RPMI8226 (cell line): ENCODE data around the gene RFNG.
A peak's percentile ranks its signal among the peaks of the same experiment; 100 is the strongest.
"Not testable (repeated sequence)": the region's sequence is repeated elsewhere in the genome, so short reads cannot be mapped to it uniquely, and the experiment has no call there.

Experiments
- DNase-seq: peaks from one replicate; pipeline ENCODE4 v3.0.0-alpha.2; 2015

The RFNG gene

DNA sequence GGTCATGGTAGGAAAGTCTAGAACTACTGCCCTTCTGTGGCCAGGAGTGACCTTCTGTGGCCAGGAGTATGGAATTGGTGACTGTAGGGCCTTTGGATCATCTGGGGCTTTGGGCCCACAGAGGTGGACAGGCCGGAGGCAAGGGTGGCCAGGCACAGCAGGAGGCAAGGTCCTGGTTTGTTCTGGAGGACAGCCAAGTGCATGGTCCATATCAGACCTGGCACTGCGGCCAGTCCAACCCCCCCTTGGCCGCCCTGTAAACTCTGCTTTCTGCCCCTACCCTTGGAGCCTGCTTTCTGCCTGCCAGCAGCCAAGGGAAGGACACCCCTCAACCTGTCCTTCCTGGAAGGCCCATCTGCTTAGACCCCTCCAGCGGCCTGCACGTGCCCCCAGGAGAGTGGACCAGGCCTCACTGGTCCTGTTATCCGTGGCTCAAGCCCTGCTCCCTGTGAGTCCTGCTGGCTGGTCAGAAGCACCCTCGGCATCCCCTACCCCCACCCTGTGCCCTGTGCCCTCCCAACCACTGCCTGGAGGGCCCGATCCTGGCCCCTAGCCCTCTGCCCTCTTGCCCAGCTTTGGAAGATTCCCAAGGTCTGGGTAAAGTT is 11.8 kb downstream of the RFNG start:
- no peak for DNase-seq

DNA sequence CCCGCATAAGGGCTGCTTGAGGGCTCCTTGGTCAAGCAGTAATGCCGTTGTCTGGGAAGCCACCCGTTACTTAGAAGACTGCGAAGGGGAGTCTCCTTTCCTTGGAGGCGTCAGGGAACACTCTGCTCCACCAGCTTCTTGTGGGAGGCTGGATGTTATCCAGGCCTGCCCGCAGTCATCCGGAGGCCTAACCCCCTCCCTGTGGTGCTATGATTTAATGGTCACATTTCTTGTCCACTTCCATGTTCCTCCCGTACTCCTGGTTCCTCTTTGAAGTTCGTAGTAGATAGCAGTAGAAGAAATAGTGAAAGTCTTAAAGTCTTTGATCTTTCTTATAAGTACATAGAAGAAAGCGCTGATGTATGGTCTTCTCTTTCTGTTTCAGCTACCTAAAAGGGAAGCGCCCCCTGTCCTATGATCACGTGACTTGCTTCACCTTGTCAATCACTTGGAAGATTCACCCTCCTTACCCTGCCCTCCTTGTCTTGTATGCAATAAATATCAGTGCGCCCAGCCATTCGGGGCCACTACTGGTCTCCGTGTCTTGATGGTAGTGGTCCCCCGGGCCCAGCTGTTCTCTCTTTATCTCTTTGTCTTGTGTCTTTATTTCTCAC is 12.7 kb downstream of the RFNG start:
- not testable (repeated sequence) for DNase-seq

DNA sequence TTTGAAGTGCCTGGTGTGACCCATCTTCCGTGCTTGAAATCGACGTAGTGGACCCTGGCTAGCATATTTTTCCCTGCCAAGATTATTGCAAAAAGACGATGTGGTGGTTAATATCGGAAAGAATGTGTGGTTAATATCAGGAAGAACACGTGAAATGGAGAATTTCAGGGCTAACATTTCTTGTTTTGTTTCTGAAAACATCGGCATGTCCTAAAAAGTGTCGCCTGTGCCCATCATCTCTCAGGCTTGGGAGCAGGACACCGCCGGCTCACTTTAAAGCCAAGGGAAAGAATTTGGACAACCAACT is 13.8 kb downstream of the RFNG start:
- no peak for DNase-seq

DNA sequence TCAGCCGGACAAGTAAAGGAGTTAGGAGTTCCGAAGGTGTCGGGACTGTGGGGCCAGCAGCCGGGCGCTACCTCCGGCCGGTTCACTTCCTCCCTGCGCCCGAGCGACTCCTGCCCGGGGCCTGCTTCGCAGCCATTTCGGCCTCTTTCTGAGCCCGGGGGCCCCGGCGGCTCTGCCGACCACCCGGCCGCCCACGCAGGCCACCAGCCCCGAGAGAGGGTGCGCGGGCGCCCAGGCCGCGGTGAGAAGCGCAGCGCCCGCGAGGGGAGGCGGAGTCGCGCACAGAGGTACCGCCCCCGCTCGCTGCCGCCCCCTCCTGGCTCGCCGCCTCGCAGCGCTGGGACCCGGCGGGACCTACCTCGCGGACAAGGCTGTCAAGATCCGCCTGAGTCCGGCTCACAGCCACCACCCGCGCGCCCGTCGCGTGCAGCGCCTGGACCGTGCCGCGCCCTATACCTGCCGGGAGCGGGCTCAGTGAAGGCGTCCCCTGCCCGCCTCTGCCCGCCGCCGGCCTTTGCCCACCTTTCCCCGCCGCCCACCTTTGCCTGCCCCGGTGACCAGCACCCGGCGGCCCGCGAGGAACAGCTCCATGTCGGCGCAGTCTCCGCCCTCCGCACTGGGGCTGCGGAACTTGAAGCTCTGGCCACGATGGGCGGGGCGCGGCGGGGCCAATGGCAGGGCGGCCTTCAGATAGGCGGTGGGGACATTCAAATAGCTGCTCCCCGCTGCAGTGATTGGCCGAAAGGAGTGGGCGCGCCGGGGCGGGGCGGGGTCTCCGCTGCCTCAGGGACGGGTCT is 14.3 kb downstream of the RFNG start, which contains the start of gene DCXR:
Gene DCXR (minus strand): TSS at position 606 of the 797 bp plus-strand sequence. CDS start 15 bp downstream, at position 591.
- peak; percentile 97 for DNase-seq

DNA sequence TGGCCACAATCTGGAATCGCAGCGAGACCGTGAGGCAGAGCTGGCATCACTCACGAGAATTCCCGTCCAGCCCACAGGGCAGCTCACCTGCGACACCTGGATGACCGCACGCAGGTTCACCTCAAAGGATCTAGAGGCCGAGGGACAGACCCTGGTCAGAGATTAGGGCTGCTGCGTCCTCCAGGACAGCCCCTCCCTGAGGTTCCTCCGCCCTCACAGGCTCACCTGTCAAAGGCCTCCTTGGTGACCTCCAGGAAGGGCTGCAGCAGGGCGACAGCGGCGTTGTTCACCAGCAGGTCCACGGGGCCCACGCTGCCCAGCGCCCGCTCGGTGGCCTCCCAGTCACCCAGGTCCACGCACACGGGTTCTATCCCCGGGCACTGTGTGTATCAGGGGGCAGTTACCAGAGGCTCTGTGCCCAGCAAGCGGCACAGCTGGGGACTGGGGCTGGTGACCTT is 14.9 kb downstream of the RFNG start:
- no peak for DNase-seq

DNA sequence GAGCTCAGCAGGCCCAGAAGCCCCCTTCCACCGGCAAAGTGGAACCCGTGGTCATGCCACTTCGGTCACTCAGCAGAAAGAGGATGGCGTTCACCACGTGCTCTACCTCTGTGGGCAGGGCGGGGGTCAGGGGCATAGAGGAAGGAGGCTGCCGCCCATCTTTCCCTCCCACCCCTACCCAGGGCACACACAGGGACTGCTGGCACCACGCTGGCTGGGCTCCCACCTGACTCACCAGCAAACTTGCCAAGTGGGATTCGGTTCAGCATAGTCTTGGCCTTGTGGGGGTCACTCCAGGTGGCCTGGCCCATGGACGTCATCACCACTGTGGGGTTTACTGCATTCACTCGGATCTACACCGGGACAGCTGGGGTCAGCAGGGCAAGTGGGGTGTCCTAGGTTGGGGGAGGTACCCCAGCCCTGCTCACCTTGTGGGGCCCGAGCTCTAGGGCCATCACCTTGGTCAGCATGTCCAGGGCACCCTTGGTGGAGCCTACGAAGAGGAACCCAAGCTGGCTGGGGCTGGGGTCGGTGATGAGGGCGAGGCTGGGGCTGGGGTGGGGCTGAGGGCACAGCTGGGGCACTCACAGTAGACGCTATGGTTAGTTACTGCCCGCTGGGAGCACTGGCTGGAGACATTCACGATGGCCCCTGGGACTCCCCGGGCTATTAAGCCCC is 15.5 kb downstream of the RFNG start:
- no peak for DNase-seq

DNA sequence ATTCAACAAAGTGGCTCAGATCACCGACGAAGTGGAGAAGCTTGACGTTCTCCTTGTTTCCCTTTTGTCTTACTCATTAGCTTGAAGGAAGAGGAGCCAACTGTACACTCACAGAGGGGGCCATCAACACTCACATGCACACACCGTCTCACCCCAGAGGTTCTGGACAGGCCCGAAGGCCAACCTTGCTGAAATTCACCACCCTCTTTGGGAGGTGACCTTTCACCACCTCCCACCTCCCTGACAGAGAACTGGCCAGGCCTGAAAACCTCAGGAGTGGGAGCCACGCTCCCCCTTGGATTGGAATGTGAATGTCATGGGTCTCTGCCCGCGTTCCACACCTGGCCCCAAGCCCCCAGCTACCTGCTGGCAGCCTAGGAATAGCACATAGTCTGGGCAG is 16.1 kb downstream of the RFNG start:
- DNase-seq: no peak

DNA sequence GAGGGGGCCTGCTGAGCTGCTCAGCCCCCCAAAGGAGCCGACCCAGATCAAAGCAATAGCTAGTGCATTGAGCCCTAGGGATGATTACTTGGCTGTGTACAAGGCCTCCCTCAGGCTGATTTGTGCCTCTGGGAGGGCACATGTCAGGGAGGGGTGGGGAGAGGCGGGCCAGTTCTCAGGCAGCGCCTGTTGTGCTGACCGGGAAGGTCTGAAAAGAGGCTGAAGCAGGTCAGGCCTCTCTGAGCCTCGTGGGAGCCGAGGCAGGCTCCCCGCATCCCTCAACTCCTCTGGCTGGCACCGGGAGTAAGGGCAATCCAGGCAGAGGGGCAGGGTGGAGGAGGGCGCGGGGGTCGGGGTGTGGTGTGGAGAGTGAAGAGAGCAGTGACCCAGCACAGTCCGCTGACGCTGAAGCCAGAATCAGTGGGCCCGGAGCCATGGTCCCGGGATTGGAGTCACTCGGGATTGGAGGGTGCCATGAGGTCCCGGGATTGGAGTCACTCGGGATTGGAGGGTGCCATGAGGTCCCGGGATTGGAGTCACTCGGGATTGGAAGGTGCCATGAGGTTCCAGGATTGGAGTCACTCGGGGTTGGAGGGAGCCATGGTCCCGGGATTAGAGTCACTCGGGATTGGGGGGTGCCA is 17.1 kb downstream of the RFNG start:
- no peak for DNase-seq

DNA sequence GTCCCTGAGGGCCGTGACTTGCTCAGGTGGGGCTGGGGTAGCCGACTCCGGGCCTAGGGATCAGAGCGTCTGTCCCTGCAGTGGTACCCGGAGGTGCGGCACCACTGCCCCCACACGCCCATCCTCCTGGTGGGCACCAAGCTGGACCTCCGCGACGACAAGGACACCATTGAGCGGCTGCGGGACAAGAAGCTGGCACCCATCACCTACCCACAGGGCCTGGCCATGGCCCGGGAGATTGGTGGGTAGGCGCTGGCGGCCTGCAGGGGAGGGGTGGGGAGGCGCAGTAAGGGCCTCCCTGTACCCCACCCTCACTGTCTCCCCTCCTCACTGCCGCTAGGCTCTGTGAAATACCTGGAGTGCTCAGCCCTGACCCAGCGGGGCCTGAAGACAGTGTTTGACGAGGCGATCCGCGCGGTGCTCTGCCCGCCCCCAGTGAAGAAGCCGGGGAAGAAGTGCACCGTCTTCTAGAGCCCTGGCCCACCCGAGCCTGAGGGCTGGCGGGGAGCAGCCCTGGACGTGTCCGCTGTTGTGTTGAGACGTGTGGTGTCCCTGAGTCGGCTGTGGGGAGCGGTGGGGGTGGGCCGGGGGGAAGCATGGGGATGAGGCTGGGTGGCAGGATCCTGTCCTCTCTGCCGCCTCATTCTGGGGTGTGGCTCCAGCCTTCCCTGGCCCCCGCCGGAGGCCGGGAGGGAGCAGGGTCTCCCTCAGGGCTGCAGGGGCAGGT is 18.1 kb downstream of the RFNG start:
- DNase-seq: no peak

DNA sequence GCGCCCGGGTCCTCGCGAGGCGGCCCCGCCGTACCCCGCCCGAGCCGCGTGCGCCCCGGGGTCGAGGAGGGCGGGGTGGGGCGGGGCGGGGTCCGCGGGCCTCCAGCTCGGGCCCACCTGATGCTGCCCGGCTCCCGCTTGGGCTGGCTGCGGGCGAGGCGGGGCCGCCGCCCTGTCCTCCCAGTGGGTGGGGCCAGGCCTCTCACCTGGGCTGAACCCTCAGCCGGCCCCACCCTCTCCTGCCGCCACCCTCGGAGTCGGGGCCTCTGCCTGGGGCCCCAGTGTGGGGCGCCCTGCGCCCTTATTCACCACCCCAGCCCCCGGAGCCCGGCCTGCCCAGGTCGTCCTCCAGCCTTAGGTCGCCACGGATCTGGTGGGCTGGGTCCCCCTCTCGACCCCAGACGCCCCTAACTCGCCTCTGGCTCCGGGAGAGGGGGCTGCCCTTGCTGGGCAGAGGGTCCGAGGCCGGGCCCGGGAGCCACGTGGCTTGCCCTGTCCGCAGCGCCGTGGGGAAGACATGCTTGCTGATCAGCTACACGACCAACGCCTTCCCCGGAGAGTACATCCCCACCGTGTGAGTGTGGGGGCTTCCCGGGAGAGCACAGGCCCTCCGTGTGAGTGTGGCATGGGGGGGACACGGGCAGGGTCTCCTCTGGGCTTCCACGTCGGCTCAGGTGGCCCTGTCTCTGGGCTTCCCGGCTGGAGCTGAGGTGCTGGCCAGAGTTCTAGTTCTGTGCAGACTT is 19.6 kb downstream of the RFNG start:
- peak; percentile 89 for DNase-seq

DNA sequence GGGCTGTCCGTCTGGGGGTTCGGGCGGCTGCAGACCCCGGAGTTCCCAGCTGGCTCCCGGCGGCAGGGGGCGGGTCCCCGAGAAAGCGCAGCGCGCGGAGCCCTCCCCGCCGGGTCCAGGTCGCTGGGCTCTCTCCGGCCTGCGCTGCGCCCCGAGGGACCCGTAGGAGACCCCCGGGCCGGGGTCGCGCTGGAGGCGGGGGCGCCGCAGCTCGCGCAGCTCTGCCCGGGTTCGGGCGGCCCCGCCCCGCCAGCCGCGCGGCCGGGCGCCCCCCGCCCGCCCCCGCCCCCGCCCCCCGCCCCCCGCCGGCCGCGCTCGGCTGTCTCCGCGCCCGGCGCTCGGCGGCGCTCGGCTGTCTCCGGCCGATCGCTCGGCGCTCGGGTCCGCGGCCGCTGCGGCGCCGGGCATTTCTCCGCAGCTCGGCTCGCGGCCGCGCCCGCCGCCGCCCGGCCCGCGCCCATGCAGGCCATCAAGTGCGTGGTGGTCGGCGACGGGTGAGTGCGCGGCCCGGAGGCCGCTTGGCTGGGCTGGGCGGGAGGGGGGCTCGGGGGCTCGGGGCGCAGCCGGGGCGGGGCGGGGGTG is 20.2 kb downstream of the RFNG start, which contains the start of gene RAC3:
Gene RAC3 (plus strand): TSS at position 376 of the 582 bp plus-strand sequence. CDS start 84 bp downstream, at position 460.
- DNase-seq: peak; percentile 72

DNA sequence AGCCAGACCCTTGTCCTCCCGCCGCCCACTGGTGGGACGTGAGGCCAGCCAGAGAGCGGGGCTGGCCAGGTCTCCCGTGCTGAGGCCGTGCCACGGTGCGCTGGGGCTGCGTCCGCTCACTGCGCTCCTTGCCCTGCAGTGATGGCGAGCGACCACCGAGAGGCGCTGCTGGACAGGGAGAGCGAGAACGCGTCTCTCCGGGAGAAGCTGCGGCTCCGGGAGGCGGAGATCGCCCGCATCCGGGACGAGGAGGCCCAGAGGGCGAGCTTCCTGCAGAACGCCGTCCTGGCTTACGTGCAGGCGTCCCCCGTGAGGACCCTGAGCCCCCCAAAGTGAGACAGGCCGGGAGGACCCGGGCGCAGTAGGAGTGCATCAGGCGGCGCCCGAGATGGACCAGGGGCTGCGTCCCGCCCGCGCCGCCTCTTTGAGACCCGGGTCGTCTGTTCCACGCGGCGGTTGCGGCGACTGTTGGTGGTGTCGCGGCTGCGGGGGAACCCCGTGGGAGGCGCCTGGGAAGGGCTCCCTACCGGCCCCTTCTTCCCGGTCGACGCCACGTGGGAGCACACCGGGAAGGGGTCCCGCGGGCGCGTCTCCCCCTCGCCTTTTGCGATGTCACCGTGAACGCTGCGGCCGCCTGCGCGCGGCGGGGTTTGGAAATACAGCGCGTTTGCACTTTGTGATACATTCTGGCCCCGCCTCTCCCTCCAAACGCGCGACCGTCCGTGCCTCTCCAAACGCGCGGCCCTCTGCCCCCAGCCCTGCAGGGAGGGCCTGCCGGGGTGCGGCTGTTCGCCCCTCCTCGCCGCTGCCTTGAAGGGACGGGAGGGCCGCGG is 20.9 kb downstream of the RFNG start:
- peak; percentile 90 for DNase-seq

DNA sequence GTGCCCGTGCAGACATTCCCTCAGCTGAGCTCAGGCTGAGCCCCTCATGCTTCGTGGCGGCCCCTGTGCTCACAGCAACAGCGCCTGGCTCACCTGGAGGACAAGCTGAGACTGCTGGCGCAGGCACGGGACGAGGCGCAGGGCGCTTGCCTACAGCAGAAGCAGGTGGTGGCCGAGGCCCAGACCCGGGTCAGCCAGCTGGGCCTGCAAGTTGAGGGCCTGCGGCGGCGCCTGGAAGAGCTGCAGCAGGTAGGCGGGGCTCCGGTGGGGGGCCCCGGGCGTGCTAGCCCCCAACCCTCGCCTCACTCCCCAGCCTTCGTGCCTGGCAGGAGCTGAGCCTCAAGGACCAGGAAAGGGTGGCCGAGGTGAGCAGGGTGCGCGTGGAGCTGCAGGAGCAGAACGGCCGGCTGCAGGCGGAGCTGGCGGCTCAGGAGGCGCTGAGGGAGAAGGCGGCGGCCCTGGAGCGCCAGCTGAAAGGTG is 21.6 kb downstream of the RFNG start:
- no peak for DNase-seq

DNA sequence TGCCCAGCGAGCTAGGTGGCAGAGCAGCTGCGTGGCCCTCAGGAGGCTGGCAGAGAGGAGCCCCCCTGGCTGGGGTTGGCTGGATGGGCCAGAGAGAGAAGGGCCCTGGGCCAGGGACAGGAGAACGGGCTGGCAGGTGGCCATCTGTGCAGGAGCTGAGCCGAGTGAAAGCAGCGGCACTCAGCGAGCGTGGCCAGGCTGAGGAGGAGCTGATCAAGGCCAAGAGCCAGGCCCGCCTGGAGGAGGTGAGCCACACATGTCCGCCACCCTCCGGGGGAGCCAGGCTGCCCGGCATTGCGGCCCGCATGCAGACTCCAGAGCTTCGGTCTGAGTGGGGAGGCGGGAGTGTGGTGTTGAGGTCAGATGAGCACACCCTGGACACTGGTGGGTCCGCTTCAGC is 22.2 kb downstream of the RFNG start:
- DNase-seq: no peak

DNA sequence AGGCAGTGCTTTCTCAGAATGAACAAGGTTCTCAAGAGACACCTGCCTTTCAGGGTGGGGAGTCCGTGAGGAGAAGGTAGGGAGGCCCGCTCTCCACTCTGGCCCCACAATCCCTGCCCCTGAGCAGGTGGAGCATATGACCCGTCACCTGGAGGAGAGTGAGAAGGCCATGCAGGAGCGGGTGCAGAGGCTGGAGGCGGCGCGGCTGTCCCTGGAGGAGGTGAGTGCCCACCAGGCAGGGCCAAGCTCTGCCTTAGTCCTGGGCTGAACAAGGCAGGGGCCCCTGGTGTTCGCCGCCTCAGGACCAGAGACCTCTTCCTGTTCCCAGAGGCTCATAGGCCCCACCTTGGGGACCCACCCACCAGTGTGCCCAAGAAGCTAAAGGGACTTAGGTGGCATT is 22.6 kb downstream of the RFNG start:
- no peak for DNase-seq

DNA sequence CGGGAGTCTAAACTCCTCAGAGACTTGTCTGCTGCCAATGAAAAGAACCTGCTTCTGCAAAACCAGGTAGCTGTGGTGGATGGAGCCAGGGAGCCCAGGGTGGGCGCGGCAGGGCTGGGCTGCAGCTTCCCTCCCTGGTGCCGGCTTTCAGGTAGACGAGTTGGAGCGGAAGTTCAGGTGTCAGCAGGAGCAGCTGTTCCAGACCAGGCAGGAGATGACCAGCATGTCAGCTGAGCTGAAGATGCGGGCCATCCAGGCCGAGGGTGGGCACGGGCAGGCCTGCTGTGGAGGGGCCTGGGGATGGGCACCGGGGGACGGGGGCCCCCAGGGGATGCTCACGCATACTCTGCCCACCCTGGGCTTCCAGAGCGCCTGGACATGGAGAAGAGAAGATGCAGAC is 23.4 kb downstream of the RFNG start:
- DNase-seq: no peak

DNA sequence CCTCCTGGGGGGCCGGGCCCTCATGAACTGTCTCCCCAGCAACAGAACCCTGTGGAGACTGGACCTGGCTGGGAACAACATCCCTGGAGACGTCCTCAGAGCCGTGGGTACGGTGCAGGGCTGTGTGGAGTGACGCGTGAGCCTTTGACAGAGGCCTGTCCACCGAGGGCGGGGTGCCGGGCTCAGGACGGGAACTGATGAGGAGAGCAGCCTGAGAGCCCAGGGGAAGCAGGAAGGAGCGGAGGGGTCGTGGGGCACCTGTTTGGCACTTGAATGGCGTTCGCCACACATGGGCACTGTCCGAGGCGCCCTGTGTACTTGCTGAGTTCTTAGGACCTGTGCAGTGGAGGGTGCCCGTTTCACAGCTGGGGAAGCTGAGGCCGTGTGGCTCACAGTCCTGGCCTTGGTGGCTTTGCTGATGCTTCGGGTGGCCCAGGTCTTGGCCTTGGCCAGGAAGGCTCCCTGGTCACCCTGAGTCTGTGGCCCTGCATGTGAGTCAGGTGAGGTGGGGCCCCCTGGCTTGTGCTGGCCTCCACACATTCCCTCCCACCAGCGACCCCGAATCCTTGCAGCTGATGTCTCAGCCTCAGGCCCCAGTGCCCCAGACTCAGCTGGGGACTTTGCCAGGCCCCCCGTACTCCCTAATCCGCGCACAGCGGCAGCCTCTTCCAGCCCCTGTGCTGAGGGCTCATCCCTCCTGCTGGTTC is 26.1 kb downstream of the RFNG start:
- DNase-seq: no peak

DNA sequence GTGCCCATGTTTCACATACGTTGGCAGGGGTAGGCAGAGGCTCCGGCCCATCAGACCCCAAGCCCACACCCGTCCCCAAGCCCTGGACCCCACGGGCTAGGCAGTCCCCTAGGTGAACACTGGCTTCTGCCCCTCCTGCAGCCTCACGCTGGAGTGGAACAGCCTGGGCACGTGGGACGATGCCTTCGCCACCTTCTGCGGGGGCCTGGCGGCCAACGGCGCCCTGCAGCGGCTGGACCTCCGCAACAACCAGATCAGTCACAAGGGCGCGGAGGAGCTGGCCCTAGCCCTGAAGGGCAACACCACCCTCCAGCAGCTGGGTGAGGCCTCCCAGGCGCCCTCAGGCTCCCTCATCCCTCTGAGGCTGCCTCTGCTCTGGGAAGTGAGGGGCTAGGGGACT is 26.8 kb downstream of the RFNG start:
- no peak for DNase-seq
